GM19397 (cell line): ENCODE results near the gene SLC5A6.

Experiments used
- ATAC-seq: cut with Tn5 transposase; IDR thresholded peaks from one replicate; pipeline ENCODE4 v1.9.1; 2021; ENCODE audit warnings: mild to moderate bottlenecking, moderate library complexity; ENCODE audit not compliant: unreplicated experiment

SLC5A6 gene

DNA sequence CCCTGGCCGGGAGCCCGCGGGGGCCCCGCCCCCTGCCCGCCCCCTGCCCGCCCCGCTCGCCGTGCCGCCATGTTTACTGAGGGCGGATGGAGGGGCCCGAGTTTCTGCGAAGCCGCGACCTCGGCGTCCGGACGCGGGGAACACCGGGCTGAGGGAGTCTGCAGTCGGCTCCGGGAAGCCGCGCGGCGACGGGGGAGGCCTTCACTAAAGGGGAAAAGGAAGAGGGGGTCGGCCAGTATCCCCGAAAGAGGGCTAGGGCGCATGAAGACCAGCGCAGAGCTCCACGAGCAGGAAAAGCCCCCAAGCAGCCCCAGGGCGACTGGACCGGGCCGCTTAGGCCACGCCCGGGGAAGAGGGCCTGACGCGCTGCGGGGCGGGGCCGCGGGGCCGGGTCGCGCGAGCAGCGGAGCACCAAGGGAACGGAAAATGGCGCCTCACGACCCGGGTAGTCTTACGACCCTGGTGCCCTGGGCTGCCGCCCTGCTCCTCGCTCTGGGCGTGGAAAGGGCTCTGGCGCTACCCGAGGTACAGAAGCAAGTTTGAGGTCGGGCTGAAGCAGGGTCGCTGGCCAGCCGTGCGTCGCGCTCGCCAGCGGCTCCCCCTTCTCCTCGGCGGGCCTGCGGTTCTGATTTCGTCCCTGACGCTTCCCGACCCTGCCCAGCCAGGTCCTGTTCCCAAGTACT, at the start of gene SLC5A6, which contains the start of gene ATRAID:
SLC5A6 (minus strand) TSS at position 326 of the 683 bp plus-strand sequence. CDS start 4,618 bp downstream, outside the sequence.
ATRAID (plus strand) TSS at position 99 of the 683 bp plus-strand sequence; CDS start at position 427, 328 bp downstream.
- ATAC-seq: peak; percentile 90

DNA sequence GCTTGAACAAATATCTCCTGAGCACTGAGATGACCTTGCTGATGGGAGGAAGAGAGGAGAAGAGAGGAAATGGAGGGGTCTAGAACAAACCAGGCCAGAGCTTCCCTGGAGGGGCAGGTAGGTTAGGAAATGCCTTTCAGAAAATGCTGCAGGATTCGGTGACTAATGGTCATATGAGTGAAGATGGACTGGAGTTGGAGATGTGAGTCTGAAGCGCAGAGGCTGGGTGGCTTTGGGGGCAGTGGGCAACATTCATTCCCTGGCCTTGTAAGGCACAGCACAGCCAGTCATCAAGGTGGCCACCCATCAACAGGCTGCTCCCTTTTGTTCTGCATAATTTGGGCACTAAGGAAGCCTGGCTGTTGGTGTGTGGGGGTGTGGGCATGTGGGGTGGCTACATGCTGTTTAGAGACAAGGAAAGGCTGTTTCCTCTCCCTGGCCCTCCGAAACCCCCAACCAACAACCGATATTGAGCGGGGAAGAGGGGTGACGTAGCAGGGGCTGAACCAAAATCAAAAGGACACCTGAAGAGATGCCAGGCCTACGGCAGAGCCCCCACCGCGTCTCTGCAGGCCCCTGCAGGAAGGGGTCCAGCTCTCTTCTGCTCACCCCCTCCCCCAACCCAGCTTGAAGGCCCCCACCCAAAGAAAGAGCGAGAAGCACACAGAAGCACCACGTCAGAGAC, 49.3 kb upstream of the SLC5A6 start:
- ATAC-seq: no peak

DNA sequence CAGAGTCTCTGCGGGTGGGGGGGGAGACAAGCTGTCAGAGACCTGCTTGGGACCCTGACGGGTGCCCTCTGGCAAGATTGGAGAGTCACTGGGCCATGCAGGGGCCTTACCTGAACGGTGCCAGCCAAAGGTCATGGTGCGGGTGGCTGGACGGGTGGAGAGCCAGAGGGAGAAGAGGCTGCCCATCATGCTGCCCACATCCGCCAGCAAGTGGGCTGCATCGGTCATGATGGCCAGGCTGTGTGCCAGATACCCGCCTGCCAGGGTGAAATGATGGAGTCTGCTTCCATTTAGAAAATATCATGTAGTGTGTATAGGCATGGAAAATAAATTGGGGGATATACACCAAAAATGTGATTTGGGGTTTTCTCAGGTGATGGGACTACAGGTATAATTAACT, 46.0 kb upstream of the SLC5A6 start:
- no peak for ATAC-seq

DNA sequence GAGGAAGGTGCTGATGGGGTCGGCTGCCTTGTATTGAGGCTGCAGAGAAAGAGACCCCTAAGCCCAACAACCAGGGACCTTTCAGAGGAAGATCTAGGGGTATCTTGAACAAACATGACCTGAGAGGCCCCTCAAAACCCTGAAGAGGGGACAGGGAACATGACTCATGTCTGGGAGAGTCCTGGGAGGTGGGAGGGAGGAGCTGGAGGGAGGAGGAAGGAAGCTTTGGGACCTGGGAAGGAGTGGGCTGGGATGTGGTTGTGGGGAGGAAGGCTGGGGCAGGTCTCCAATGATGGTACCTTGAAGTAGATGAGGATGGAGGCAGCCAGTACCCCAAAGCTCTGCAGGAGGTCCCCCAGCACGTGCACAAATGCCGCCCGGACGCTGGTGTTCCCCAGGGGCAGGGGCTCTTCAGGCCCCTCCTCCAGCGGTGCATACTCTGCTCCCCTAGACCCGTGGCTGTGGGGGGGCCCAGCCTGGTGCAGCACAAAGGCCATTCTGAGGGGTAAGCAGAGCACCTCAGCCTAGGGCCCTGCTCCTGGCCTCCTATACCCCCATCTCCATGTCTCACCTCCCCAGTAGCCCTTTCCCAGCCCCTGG, 44.9 kb upstream of the SLC5A6 start:
- ATAC-seq: no peak

DNA sequence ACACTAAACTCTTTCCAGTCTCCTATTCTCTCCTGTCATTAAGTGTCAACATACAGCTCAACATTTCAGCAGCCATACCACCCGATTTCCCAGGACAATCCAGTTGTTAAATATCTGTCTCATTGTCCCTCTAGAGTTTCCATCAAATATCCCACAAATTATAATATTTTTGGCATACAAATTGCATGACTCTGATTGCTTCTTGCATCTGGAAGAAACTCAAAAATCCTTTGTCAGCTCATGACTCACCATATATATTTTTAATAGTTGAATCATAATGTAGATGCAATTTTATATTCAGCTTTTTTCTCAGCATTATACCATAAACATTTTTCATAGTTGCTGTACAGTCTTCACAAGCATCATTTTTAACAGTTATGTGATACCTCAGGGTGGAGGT, 43.6 kb upstream of the SLC5A6 start:
- no peak for ATAC-seq

DNA sequence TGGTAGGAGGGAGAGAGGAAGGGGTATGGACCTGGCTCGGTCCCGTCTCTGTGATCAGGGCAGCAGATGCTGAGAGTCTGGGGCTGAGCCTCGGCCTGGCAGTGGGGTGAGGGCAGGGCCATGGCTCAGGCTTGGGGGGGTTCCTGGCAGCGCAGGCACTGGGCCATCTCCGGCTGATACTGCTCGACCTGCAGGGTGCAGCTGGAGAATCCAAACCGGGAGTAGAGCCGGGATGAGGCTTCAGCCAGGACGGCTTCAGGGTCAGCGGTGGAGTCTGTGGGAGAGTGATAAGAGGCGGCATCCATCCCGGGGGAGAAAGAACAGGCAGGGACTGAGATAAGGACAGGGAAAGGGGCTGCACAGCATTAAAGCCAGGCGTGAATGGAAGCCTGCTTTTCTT, 43.1 kb upstream of the SLC5A6 start:
- no peak for ATAC-seq

DNA sequence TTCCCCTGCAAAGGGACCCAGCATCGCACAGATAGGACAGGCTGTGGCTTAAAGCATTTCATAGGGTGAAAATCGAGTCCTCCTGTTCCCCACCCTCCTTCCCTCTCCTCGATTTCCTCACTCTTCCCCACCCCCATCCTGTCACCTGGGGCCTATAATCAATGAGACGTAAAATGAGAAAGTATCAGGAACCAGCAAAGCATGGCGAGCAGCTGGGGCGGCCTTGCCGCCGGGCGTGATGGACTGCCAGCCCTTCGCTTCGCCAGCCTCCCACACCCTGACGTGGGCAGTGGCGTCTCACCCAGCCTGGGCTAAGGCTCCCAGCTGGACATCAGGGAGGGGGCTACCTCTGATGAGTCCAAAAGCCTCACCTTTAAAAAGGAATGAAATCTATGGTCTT, 39.7 kb upstream of the SLC5A6 start:
- no peak for ATAC-seq

DNA sequence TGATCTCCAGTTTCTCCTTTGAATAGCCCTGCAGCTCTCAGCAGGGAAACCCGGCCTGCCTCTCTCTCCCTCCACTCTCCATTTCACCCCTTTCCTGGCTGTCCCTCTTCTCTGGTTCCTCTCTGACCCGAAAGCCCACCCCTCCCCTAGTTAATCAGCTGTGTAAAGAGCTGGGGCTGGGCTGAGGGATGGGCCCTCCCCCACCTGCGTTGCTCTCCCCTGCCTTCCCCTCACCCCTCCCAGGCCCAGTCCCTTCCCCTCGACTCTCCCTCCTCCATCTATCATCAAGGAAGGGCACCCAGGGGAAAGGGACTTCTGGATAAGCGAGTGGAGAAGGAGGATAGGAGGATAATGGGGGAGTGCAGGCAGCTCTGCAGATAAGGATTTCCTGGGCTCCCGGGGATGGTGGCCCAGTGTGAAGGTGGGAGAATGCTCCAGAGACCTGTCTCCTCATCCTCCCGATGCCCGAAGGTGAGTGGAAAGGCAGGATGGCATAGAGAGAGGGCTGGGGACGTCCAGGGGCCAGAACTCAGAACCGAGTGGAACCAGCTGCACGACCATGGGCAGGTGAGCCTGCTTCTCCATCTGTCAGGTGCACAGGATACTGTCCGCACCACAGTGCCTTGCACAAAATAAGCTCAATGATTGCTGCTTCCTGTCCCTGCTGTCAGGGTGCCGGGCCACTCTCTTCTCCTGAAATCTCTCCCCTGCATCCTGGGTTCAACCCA, 38.7 kb upstream of the SLC5A6 start:
- ATAC-seq: no peak

DNA sequence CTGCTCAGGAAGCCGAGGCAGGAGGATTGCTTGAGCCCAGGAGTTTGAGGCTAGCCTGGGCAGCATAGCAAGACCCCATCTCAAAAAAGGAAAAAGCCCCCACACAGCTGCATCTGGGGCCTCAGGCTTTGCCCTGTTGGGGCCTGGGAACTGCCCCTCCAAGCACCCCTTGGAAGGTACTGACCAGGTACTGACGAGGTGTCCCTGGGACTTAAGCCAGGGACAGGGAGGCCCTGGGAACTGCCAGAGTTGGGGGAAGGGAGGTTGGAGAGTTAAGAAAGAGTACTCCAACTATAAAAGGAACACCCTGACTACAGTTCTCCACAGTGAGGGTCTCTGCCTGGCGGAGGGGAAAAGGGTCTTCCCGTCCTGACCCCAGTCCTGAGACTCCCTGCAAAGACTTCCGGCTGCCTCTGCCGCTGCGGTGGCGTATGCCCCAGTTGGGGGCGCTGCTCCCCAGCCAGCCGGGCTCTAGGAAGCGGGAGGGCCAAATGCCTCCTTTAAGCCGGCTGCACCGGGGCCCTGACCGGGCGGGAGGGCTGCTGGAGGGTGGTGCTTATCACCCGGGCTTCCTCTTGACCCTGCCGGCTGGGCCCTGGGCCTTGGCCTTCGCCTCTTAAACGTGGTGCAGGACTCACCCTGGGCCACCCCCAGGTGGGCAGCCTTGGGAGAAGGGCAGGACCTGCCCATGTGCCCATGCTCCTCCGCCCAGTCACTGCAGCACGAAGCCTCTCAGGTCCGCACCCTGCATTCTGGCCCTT, 38.0 kb upstream of the SLC5A6 start:
- ATAC-seq: no peak

DNA sequence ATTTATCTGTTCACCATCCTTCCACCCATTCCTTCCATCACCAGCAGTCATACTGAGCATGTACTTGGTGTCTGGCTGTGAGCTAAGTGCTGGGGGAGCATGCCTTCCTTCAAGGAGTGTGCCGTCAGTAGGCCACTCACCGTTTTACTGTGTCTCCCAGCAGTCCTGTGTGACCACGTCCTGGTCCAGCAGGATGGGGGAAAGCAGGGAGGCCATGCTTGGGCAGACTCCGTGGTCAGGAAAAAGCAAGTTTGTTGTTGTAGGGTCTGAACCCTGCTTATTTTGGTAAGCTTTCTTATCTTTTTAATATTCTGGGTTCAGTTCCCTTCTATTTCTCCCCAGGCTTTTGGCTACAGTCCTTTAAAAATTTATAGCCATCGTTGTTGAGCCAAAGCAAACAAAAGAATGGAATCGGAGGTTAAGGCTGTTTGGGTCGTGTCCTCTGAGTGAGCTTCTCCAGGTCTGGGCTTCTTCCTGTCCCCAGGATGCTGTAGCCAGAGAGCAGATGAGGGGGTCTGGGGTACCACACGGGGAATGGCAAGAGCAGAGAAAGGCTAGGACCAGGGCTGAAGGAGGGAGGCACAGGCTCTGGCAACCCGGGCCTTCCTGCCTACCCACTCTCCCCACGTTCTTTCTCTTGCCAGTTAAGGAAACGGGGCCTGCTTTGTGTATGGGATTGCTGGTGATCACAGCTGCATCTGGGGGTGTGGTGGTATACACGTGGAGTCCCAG, 37.3 kb upstream of the SLC5A6 start:
- ATAC-seq: no peak

DNA sequence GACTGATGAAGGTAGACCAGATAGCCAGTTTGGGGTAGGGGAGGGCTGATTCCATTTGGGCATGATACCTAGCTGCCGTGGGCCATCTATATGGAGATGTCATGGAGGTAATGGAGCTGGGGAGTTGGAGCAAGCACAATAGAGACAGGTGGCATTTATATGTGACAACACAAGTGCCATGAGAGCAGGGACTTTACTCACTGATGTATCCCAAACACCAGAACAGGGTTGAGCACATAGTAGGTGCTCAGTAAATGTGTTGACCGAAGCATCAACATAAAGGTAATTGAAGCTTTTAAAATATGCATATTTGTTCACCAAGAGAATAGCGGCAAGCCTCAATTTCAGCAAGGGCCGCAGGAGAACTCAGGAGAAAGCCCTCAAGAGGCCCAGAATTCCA, 35.8 kb upstream of the SLC5A6 start:
- no peak for ATAC-seq

DNA sequence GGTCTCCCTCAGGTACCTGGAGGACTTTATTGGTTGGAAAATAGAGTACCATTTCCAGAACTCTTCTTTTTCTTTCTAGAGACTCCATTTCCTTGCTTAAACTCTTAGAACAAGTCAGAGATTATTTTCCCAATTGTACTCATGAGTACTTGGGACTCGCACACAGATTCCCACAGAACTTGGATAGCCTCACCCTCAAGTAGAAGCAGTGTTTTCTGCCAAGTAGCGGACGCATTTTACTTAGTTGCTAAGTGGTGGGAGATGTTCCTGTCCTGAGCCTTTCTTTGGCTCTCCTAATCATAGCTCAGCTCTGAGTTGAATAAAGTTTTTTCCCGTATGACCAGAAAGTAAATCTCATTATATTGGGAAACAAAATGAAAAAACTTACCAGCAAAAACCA, 33.6 kb upstream of the SLC5A6 start:
- no peak for ATAC-seq

DNA sequence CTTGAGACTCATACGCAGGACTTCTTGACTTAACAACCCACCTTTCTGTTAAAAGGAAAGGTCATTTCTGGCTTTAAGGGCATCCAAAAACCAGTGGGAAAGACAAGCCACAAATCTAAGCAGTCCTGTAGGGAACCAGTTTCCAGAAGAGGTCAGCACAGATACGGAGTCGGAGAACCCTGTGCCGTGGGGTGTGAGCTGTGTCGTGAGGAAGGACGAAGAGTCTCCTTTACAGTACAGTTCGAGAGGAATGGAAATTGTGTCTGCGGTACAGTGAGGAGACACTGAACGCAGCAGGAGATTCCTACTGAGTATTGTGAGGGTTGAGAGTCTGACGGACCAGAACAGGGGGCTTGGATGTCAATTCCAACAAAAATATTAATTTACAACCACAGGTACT, 33.0 kb upstream of the SLC5A6 start:
- no peak for ATAC-seq

DNA sequence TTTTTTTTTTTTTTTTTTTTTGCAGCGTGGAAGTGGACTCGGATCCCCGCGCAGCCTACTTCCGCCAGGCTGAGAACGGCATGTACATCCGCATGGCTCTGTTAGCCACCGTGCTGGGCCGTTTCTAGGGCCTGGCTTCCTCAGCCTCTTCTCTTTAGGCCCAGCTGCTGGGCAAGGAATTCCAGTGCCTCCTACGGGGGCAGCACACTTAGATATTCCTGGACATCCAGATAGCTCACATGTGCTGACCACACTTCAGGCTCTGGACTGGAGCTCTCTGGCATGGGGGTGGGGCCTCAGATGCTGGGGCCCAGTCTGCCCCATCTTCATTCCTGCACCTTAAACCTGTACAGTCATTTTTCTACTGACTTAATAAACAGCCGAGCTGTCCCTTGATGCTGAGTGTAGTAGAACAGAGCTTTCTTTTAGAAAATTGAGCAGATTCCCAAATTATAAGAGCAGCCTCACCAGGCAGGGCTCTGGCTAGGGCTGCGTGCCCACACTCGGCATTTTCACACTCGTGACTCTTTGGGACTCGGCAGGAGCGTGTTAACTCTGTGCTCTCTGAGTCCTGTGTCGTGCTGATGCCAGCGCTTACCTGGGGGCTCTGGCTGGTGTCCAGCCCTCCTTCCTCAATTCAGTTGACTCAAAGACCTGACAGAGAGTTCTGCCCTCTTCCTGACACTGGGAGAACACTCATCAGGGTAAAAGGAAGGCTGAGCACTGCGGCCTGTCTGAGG, 31.5 kb upstream of the SLC5A6 start:
- ATAC-seq: no peak

DNA sequence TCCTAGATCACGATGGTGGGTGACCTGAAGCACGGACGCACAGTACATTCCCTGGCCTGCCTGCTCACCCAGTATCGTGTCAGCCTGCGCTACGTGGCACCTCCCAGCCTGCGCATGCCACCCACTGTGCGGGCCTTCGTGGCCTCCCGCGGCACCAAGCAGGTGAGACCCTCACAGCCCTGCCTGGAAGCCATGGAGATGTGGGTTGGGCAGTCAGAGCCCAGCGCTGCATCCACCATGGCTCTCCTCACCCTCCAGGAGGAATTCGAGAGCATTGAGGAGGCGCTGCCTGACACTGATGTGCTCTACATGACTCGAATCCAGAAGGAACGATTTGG, 30.5 kb upstream of the SLC5A6 start:
- ATAC-seq: no peak

DNA sequence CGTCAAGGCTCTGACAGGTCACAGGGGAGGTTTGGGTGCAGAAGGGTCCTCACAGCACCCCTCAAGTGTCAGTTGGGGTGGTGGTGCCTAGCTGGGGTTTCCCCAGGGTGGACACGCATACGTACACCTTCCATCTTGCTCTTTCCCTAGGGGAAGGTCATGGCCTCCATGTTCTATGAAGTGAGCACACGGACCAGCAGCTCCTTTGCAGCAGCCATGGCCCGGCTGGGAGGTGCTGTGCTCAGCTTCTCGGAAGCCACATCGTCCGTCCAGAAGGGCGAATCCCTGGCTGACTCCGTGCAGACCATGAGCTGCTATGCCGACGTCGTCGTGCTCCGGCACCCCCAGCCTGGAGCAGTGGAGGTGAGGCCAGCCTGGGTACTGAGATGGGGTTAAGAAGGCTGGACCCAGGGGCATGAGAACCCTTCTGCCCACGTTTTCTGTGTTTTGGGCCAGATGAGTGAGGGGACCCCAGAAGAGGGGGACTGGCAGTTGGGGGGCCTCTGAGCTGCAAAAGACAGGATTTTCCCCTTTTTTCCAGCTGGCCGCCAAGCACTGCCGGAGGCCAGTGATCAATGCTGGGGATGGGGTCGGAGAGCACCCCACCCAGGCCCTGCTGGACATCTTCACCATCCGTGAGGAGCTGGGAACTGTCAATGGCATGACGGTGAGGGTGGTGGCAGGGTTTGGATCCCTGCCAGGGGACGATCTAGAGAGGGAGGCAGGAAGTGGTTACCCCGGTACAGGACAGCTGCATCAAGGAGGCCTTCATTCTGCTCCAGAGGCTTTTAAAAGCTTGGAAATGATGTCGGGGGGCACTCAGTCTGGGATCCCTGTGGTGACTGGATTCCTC, 29.9 kb upstream of the SLC5A6 start:
- no peak for ATAC-seq

DNA sequence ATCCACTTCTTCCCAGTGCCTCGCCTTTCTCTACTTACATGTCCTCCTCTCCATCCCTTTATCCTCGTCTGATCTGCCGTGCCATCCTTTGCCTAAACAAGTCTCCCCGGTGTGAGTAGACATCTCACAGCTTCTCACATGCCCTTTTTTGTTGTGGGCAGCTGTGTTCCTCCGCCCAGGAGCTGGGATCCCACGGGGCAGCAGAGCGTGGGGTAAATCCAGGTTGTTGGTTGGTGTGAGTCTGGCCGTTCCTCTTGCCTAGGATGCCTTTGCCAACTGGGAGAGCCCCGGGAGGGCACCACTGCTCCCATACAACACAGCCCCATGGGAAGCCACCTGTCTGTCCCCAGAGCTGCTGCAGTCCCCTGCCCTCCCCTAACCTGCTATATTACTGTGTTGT, 28.3 kb upstream of the SLC5A6 start:
- no peak for ATAC-seq

DNA sequence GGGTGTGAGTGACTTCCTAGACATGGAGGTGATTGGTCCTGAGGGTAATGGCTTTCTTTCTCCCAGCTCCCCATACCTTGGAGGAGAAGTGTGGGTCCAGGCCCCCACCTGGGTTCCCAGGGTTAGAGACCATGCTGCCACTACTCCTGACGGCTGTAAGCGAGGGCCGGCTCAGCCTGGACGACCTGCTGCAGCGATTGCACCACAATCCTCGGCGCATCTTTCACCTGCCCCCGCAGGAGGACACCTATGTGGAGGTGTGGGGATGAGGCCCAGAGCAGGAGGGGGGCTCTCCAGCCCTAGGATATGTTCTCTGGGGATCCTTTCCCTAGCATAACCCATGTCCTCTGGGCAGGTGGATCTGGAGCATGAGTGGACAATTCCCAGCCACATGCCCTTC, 26.9 kb upstream of the SLC5A6 start:
- no peak for ATAC-seq
